ENCODE data around the gene EXOC3L1. TPM values are rescaled to one million over a fixed set of nuclear protein-coding genes. Genes with fewer than 3 reads are reported as not detected.

Gene EXOC3L1
- total RNA-seq, 1 donor from 2014 or later: 0.45 TPM

GRCh38 chr16:67154578-67155294 lies 35.2 kb downstream of the EXOC3L1 start:
- TF ChIP-seq, protein P1, sequence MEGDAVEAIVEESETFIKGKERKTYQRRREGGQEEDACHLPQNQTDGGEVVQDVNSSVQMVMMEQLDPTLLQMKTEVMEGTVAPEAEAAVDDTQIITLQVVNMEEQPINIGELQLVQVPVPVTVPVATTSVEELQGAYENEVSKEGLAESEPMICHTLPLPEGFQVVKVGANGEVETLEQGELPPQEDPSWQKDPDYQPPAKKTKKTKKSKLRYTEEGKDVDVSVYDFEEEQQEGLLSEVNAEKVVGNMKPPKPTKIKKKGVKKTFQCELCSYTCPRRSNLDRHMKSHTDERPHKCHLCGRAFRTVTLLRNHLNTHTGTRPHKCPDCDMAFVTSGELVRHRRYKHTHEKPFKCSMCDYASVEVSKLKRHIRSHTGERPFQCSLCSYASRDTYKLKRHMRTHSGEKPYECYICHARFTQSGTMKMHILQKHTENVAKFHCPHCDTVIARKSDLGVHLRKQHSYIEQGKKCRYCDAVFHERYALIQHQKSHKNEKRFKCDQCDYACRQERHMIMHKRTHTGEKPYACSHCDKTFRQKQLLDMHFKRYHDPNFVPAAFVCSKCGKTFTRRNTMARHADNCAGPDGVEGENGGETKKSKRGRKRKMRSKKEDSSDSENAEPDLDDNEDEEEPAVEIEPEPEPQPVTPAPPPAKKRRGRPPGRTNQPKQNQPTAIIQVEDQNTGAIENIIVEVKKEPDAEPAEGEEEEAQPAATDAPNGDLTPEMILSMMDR (IDR thresholded peaks at IDR 0.05; ENCODE audit: insufficient read depth, low read depth, low read length): no peak
- TF ChIP-seq EZH2 (IDR thresholded peaks at IDR 0.05; ENCODE audit: insufficient read depth, low read length): peak; percentile 11
- no peak overlapping the region for H3K27ac Mint-ChIP-seq (ENCODE audit: unreplicated experiment)
- H4K20me1 ChIP-seq (ENCODE audit: insufficient read depth, low read length): peaks cover 42% of the 10 kb centered on the region
- H3K4me3 Mint-ChIP-seq (ENCODE audit: unreplicated experiment): no peak overlapping the region
- H3K4me3 ChIP-seq (ENCODE audit: insufficient read depth, low read depth, low read length): no peak overlapping the region
- peaks cover 11% of the 10 kb centered on the region for H3K4me1 ChIP-seq (ENCODE audit: insufficient read depth, low read length)
- H3K36me3 ChIP-seq (ENCODE audit: insufficient read depth, low read length): no peaks in the 10 kb centered on the region
- no peak overlapping the region for H2AFZ ChIP-seq (ENCODE audit: low read depth, low read length)
- H3K4me1 Mint-ChIP-seq (ENCODE audit: low read depth, unreplicated experiment): no peaks in the 10 kb centered on the region
- H3K27me3 ChIP-seq (ENCODE audit: insufficient read depth, low read length): peaks cover 33% of the 10 kb centered on the region
- FAIRE-seq: no peak
- peaks cover 7% of the 10 kb centered on the region for H3K9me3 Mint-ChIP-seq (ENCODE audit: unreplicated experiment)
- peaks cover 7% of the 10 kb centered on the region for H3K36me3 Mint-ChIP-seq (ENCODE audit: low read depth, unreplicated experiment)
- no peaks in the 10 kb centered on the region for H3K9me3 ChIP-seq (ENCODE audit: insufficient read depth, low read depth, low read length)
- no peak for DNase-seq (ENCODE audit: low read depth)
- peak overlapping the region; percentile 77 for H3K4me2 ChIP-seq (ENCODE audit: low read length)
- no peaks in the 10 kb centered on the region for H3K79me2 ChIP-seq (ENCODE audit: insufficient read depth, low read length)
- no peak overlapping the region for H3K9ac ChIP-seq (ENCODE audit: low read length)
- peaks cover 61% of the 10 kb centered on the region for H3K27me3 Mint-ChIP-seq (ENCODE audit: low read depth, unreplicated experiment)
- H3K27ac ChIP-seq (ENCODE audit: low read depth, low read length): no peak overlapping the region

DNA sequence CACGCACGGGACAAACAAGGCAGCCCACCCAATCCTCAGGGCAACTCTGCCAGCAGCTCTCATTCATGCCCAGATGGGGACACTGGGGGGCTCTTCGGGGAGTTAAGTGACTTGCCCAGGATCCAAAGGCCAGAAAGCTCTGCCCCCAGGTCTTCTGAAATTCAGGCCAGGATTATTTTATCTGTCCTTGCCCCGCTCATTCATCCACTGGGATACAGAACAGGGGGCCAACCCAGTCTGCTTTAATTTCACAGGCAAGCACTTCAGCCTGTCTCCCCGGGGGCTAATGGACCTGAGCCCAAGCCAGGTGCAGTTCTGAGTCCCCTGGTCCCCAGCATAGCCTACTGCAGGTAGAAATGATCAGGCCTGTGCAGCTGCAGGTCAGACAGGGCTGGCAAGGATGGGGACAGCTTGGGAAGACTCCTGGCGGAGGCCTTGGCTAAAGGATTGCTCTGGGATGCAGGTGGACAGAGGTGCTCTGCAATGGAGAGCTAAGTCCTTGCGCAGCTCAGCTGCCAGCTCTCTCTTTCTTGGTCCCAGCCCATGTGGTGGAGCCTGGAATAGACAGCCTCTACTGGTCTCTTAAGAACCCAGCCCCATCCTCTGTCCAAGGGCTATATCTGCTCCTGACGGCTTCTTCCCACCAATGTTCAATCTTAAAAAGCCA lies 38.4 kb downstream of the EXOC3L1 start:
- H3K36me3 Mint-ChIP-seq (ENCODE audit: low read depth, unreplicated experiment): peaks cover 16% of the 10 kb centered on the region
- no peaks in the 10 kb centered on the region for H3K9me3 ChIP-seq (ENCODE audit: insufficient read depth, low read depth, low read length)
- no peaks in the 10 kb centered on the region for H3K4me1 Mint-ChIP-seq (ENCODE audit: low read depth, unreplicated experiment)
- H3K27me3 ChIP-seq (ENCODE audit: insufficient read depth, low read length): peaks cover 25% of the 10 kb centered on the region
- H3K9me3 Mint-ChIP-seq (ENCODE audit: unreplicated experiment): peaks cover 4% of the 10 kb centered on the region
- DNase-seq (ENCODE audit: low read depth): no peak
- peaks cover 41% of the 10 kb centered on the region for H3K27me3 Mint-ChIP-seq (ENCODE audit: low read depth, unreplicated experiment)
- H4K20me1 ChIP-seq (ENCODE audit: insufficient read depth, low read length): peaks cover 37% of the 10 kb centered on the region
- no peaks in the 10 kb centered on the region for H3K79me2 ChIP-seq (ENCODE audit: insufficient read depth, low read length)
- no peak overlapping the region for H3K9ac ChIP-seq (ENCODE audit: low read length)
- peak overlapping the region; percentile 81 for H2AFZ ChIP-seq (ENCODE audit: low read depth, low read length)
- TF ChIP-seq EZH2 (IDR thresholded peaks at IDR 0.05; ENCODE audit: insufficient read depth, low read length): no peak
- TF ChIP-seq, protein P1 (IDR thresholded peaks at IDR 0.05; ENCODE audit: insufficient read depth, low read depth, low read length): no peak
- H3K36me3 ChIP-seq (ENCODE audit: insufficient read depth, low read length): peaks cover 2% of the 10 kb centered on the region
- H3K4me3 Mint-ChIP-seq (ENCODE audit: unreplicated experiment): peak overlapping the region; percentile 75
- no peak overlapping the region for H3K27ac ChIP-seq (ENCODE audit: low read depth, low read length)
- peaks cover 6% of the 10 kb centered on the region for H3K4me1 ChIP-seq (ENCODE audit: insufficient read depth, low read length)
- FAIRE-seq: no peak
- no peak overlapping the region for H3K4me3 ChIP-seq (ENCODE audit: insufficient read depth, low read depth, low read length)
- no peak overlapping the region for H3K27ac Mint-ChIP-seq (ENCODE audit: unreplicated experiment)
- H3K4me2 ChIP-seq (ENCODE audit: low read length): peak overlapping the region; percentile 88

All from astrocyte (in vitro differentiated cells and primary cell).